Measurements from ENCODE around the gene TNK2. TPM values are rescaled to one million over a fixed set of nuclear protein-coding genes. Genes with fewer than 3 reads are reported as not detected.

Gene TNK2
- total and polyA plus RNA-seq, 2 experiments from 2014 or later: 3.2 to 12.3 TPM

DNA sequence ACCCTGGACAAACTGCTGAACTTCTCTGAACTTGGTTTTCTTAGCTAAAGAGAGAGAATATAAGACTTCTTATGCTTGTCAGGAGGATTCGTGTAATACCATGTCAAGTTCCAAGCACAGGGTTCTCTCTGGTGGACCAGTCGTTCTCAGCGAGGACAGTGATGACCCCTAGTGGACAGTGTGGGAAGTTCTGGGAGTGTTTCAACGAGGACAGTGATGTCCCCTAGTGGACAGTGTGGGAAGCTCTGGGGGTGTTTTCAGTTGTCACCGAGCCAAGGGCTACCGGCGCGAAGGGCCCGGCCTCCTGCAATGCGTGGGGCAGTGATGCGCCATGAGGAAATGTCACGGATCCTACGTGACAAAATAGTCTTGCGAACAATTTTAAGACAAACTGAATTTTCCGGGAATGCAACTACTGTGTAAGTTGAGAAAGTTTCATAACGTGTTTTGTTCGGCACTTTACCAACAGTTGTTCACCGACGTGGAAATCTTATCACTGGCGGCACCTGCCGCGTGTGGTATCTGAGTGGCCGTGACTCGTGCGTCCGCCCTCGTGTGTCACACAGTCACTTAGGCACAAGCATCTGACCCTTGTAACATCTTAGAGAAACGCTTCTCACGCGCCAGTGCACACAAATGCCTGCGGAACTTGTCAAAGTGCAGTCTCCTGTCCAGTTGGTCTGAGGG lies 57.4 kb downstream of the TNK2 start:
- no peaks in the 10 kb centered on the region for H3K9me3 ChIP-seq (ENCODE audit: low read depth)
- H3K4me3 ChIP-seq: peak overlapping the region; percentile 36
- H3K27ac ChIP-seq: no peak overlapping the region
- no peaks in the 10 kb centered on the region for H3K9me2 ChIP-seq (ENCODE audit: insufficient read depth)
- TF ChIP-seq EZH2phosphoT487 (IDR thresholded peaks at IDR 0.05; ENCODE audit: insufficient read depth, low read depth): no peak
- no peak for TF ChIP-seq EZH2 (IDR thresholded peaks at IDR 0.05; ENCODE audit: insufficient read depth, poor library complexity, severe bottlenecking)
- H2AFZ ChIP-seq: peak overlapping the region; percentile 32
- in situ Hi-C loops (cut with MboI): no loop called here
- no peaks in the 10 kb centered on the region for H3F3A ChIP-seq (ENCODE audit: insufficient read depth)
- peak overlapping the region; percentile 78 for H3K4me2 ChIP-seq (ENCODE audit: unreplicated experiment)
- no peaks in the 10 kb centered on the region for H4K20me1 ChIP-seq (ENCODE audit: insufficient read depth)
- H3K9ac ChIP-seq: no peak overlapping the region
- H3K79me2 ChIP-seq (ENCODE audit: insufficient read depth): no peaks in the 10 kb centered on the region
- H3K27me3 ChIP-seq (replicated peaks; ENCODE audit: insufficient read depth): no peaks in the 10 kb centered on the region
- 23% methylated on average over 31 of the region's 31 CpGs for WGBS, 2 experiments (ENCODE audit: low coverage in 1 of 2, low lambda C conversion rate in 2 of 2, missing lambda C conversion rate in 2 of 2)
- H3K36me3 ChIP-seq (ENCODE audit: low read depth): no peaks in the 10 kb centered on the region
- no peaks in the 10 kb centered on the region for H3K4me1 ChIP-seq (ENCODE audit: insufficient read depth)
- DNase-seq: peak; percentile 87

DNA sequence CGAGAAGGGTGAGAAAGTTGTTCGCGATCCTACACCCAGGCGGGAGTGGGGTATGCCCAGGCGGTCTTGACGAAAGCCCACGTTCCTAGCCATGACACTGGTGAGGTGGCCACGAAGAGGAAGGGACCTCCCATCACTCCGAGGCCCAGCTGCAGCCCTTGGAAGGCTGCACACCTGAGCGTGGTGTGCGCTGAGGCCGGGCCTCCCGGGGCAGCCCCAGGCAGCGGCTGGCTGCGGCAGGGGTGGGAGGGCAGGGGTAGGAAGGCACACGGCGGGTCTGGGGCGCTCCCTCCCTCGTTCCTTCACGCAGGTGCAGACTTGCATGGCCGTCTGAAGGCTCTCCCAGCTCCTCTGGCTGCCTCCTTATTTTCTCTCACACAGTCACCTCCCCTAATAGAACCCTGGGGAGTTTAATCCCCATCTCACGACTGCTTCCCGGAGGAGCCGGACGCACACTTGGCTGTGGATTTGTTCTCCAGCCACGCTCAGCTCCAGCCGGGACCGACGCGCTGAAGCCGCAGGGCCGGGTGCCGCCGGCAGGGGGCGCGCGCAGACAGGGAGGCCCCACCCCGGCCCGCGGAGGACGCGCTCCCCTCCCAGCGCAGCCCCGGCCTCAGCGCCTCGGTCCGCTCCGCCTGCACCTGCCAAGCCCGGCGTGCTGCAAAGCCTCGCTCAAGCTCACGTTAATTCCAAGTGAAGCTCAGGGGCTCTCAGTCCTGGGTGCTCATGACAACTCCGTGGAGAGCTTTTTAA lies 58.9 kb downstream of the TNK2 start:
- H3K27ac ChIP-seq: no peak overlapping the region
- no peaks in the 10 kb centered on the region for H3K9me2 ChIP-seq (ENCODE audit: insufficient read depth)
- H3K79me2 ChIP-seq (ENCODE audit: insufficient read depth): no peaks in the 10 kb centered on the region
- H3K4me1 ChIP-seq (ENCODE audit: insufficient read depth): no peaks in the 10 kb centered on the region
- no peaks in the 10 kb centered on the region for H3F3A ChIP-seq (ENCODE audit: insufficient read depth)
- no peak overlapping the region for H3K4me3 ChIP-seq
- H4K20me1 ChIP-seq (ENCODE audit: insufficient read depth): no peaks in the 10 kb centered on the region
- no peaks in the 10 kb centered on the region for H3K27me3 ChIP-seq (replicated peaks; ENCODE audit: insufficient read depth)
- H3K4me2 ChIP-seq (ENCODE audit: unreplicated experiment): no peak overlapping the region
- H3K36me3 ChIP-seq (ENCODE audit: low read depth): no peaks in the 10 kb centered on the region
- DNase-seq: no peak
- 77 to 82% methylated on average over 37 to 53 of the region's 53 CpGs for WGBS, 2 experiments (ENCODE audit: low coverage in 1 of 2, low lambda C conversion rate in 2 of 2, missing lambda C conversion rate in 2 of 2)
- no peak overlapping the region for H2AFZ ChIP-seq
- H3K9ac ChIP-seq: no peak overlapping the region
- in situ Hi-C loops (cut with MboI): no loop called here
- TF ChIP-seq EZH2phosphoT487 (IDR thresholded peaks at IDR 0.05; ENCODE audit: insufficient read depth, low read depth) (no peak), EZH2 (IDR thresholded peaks at IDR 0.05; ENCODE audit: insufficient read depth, poor library complexity, severe bottlenecking) (no peak)
- H3K9me3 ChIP-seq (ENCODE audit: low read depth): no peaks in the 10 kb centered on the region

DNA sequence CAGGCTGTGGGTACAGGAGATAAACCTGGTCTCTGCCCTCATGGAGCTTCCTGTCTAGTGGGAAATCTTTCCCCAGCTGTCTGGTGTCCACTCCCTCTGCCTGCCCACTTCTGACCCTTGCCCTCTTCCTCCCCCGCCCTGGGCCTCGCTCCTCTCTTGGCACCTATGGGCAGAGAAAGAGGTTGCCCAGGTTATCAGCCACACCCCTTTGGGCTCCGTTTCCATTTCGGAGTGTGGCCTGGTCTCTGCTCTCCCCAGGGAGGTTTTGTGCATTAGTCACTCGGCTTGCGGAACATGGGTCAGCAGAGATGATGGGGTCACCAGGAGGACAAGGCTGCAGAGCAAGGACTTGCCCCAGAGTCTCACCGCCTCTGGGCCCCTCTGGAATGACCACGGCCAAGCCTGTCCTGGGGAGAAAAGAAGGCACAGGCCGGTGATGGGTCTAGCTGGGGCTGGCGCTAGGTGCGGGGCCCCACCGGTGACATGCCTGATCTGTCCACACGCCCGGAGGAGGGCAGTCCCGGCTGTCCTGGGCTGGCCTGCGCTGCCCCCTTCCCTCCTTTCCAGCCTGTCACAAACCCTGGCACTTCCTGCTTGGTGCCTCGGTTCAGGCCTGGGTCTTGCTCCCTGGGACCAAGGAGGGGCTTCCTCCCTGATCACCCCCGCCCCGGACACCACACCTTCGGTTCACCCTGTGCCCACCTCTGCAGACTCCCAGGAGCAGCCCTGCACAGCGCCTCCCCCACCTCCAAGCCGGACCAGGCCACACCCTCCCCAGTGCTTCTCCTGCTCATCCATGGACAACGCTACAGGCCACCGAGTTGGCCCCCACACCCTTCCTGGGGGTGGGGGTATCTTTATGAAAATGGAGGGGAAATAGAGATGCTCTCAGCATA lies 61.0 kb downstream of the TNK2 start:
- no peaks in the 10 kb centered on the region for H3K36me3 ChIP-seq (ENCODE audit: low read depth)
- WGBS, 2 experiments (ENCODE audit: low coverage in 1 of 2, low lambda C conversion rate in 2 of 2, missing lambda C conversion rate in 2 of 2): 83 to 85% methylated on average over 21 to 24 of the region's 24 CpGs

DNA sequence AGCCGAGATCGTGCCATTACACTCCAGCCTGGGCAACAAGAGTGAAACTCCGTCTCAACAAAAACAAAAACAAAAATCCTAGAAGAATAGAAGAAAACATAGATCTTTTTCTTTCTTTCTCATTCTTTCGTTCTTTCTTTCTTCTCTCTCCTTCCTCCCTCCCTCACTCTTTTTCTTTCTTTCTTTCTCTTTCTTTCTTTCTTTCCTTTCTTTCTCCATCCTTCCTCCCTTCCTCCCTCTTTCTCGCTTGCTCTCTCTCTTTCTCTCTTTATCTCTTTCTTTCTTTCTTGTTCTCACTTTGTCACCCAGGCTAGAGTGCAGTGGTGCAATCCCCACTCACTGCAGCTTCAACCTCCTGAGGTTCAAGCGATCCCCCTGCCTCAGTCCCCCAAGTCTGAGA lies 62.9 kb downstream of the TNK2 start:
- H3K9ac ChIP-seq: no peak overlapping the region
- H3F3A ChIP-seq (ENCODE audit: insufficient read depth): no peaks in the 10 kb centered on the region
- H3K9me2 ChIP-seq (ENCODE audit: insufficient read depth): no peaks in the 10 kb centered on the region
- H3K9me3 ChIP-seq (ENCODE audit: low read depth): no peaks in the 10 kb centered on the region
- no peak overlapping the region for H2AFZ ChIP-seq
- H3K27me3 ChIP-seq (replicated peaks; ENCODE audit: insufficient read depth): no peaks in the 10 kb centered on the region
- DNase-seq: no peak
- no peak overlapping the region for H3K4me2 ChIP-seq (ENCODE audit: unreplicated experiment)
- no peak overlapping the region for H3K27ac ChIP-seq
- H4K20me1 ChIP-seq (ENCODE audit: insufficient read depth): no peaks in the 10 kb centered on the region
- no peak overlapping the region for H3K4me3 ChIP-seq
- no peaks in the 10 kb centered on the region for H3K79me2 ChIP-seq (ENCODE audit: insufficient read depth)
- no peaks in the 10 kb centered on the region for H3K36me3 ChIP-seq (ENCODE audit: low read depth)
- 81 to 87% methylated on average over 6 of the region's 6 CpGs for WGBS, 2 experiments (ENCODE audit: low coverage in 1 of 2, low lambda C conversion rate in 2 of 2, missing lambda C conversion rate in 2 of 2)
- TF ChIP-seq EZH2 (IDR thresholded peaks at IDR 0.05; ENCODE audit: insufficient read depth, poor library complexity, severe bottlenecking) (no peak), EZH2phosphoT487 (IDR thresholded peaks at IDR 0.05; ENCODE audit: insufficient read depth, low read depth) (no peak)
- H3K4me1 ChIP-seq (ENCODE audit: insufficient read depth): no peaks in the 10 kb centered on the region
- in situ Hi-C loops (cut with MboI): no loop called here

More for the DNA sequence above, 61.0 kb downstream of the TNK2 start:
- Histone ChIP-seq H3K79me2 (ENCODE audit: insufficient read depth) (no peaks in the 10 kb centered on the region), H4K20me1 (ENCODE audit: insufficient read depth) (no peaks in the 10 kb centered on the region), H3K4me3 (no peak overlapping the region), H2AFZ (no peak overlapping the region), H3K27me3 (replicated peaks; ENCODE audit: insufficient read depth) (no peaks in the 10 kb centered on the region), H3F3A (ENCODE audit: insufficient read depth) (no peaks in the 10 kb centered on the region), H3K4me1 (ENCODE audit: insufficient read depth) (no peaks in the 10 kb centered on the region), H3K9ac (no peak overlapping the region), H3K27ac (no peak overlapping the region), H3K9me3 (ENCODE audit: low read depth) (no peaks in the 10 kb centered on the region), H3K9me2 (ENCODE audit: insufficient read depth) (no peaks in the 10 kb centered on the region), H3K4me2 (ENCODE audit: unreplicated experiment) (no peak overlapping the region)
- in situ Hi-C loops (cut with MboI): no loop called here
- DNase-seq: peak; percentile 46
- TF ChIP-seq EZH2phosphoT487 (IDR thresholded peaks at IDR 0.05; ENCODE audit: insufficient read depth, low read depth) (no peak), EZH2 (IDR thresholded peaks at IDR 0.05; ENCODE audit: insufficient read depth, poor library complexity, severe bottlenecking) (no peak)

Measured in GM23248 (cell line).